GM23338 (cell line): ENCODE results near the gene SEZ6L. TPM values are rescaled to one million over a fixed set of nuclear protein-coding genes. Genes with fewer than 3 reads are reported as not detected.

ENCODE experiments used
- ATAC-seq: fragments of 200-7000 bp; cut with Tn5 transposase; 3 replicates; pipeline ENCODE4 v1.9.1; 2020
- DNase-seq: peaks from one replicate; pipeline ENCODE4 v3.0.0-alpha.2; 2015; ENCODE audit warnings: low spot score
- H2AFZ ChIP-seq: fragments of 200-600 bp; sonication (generic); 2 replicates; pipeline ENCODE4 v1.8.0; 2016; ENCODE audit warnings: antibody characterized with exemption, mild to moderate bottlenecking, moderate library complexity
- H3F3A ChIP-seq: fragments of 200-600 bp; sonication (generic); replicated peaks from 2 replicates; pipeline ENCODE4 v1.8.0; 2017; ENCODE audit warnings: antibody characterized with exemption, mixed run types, low read depth
- H3K27ac ChIP-seq: fragments of 200-600 bp; sonication (generic); 2 replicates; pipeline ENCODE4 v1.6.1; 2016; ENCODE audit warnings: low read depth
- H3K27me3 ChIP-seq: fragments of 200-600 bp; sonication (generic); 2 replicates; pipeline ENCODE4 v1.8.0; 2016; ENCODE audit warnings: mild to moderate bottlenecking, mixed run types, moderate library complexity; ENCODE audit not compliant: insufficient read depth
- H3K36me3 ChIP-seq: fragments of 200-600 bp; sonication (generic); 2 replicates; pipeline ENCODE4 v1.8.0; 2016; ENCODE audit warnings: mild to moderate bottlenecking; ENCODE audit not compliant: insufficient read depth
- H3K4me1 ChIP-seq: fragments of 200-600 bp; sonication (generic); 2 replicates; pipeline ENCODE4 v1.8.0; 2016; ENCODE audit warnings: mild to moderate bottlenecking, moderate library complexity; ENCODE audit not compliant: insufficient read depth
- H3K4me2 ChIP-seq: fragments of 200-600 bp; sonication (generic); 2 replicates; pipeline ENCODE4 v1.7.1; 2017; ENCODE audit warnings: mixed run types
- H3K4me3 ChIP-seq: fragments of 200-600 bp; sonication (generic); 2 replicates; pipeline ENCODE4 v1.6.1; 2016; ENCODE audit warnings: mixed run types
- H3K79me2 ChIP-seq: fragments of 200-600 bp; sonication (generic); replicated peaks from 2 replicates; pipeline ENCODE4 v1.8.0; 2017; ENCODE audit warnings: mild to moderate bottlenecking; ENCODE audit not compliant: insufficient read depth
- H3K9me2 ChIP-seq: fragments of 200-600 bp; sonication (generic); 2 replicates; pipeline ENCODE4 v1.8.0; 2017; ENCODE audit not compliant: insufficient read depth
- H4K20me1 ChIP-seq: fragments of 200-600 bp; sonication (generic); replicated peaks from 2 replicates; pipeline ENCODE4 v1.8.0; 2017; ENCODE audit warnings: mild to moderate bottlenecking; ENCODE audit not compliant: insufficient read depth
- H3K27ac Mint-ChIP-seq: 2 replicates; pipeline ENCODE4 v1.8.0; 2020; ENCODE audit warnings: inconsistent platforms, mild to moderate bottlenecking, moderate library complexity, mixed read lengths
- H3K27me3 Mint-ChIP-seq: 3 replicates; pipeline ENCODE4 v1.8.0; 2022; ENCODE audit warnings: low read depth, mild to moderate bottlenecking, moderate library complexity, mixed read lengths, inconsistent platforms; ENCODE audit not compliant: insufficient read depth, poor library complexity
- H3K36me3 Mint-ChIP-seq: 3 replicates; pipeline ENCODE4 v1.8.0; 2021; ENCODE audit warnings: low read depth, mild to moderate bottlenecking, inconsistent platforms, moderate library complexity, mixed read lengths
- H3K4me1 Mint-ChIP-seq: 3 replicates; pipeline ENCODE4 v1.8.0; 2020; ENCODE audit warnings: mild to moderate bottlenecking, inconsistent platforms, mixed read lengths
- H3K4me3 Mint-ChIP-seq: 3 replicates; pipeline ENCODE4 v1.8.0; 2021; ENCODE audit warnings: moderate library complexity, mild to moderate bottlenecking, inconsistent platforms, mixed read lengths
- H3K9me3 Mint-ChIP-seq: 3 replicates; pipeline ENCODE4 v1.8.0; 2020; ENCODE audit warnings: moderate library complexity, mild to moderate bottlenecking, inconsistent platforms, mixed read lengths
- CREB1 ChIP-seq: fragments of 250-450 bp; sonication (Bioruptor Pico); IDR thresholded peaks from 2 replicates; pipeline ENCODE4 v1.5.0; 2020; ENCODE audit warnings: low read depth, mild to moderate bottlenecking, moderate library complexity
- EZH2 ChIP-seq: fragments of 200-600 bp; sonication (generic); IDR thresholded peaks from one replicate; pipeline ENCODE4 v1.8.0; 2017; ENCODE audit warnings: antibody characterized with exemption, mild to moderate bottlenecking, low read depth; ENCODE audit not compliant: unreplicated experiment
- EZH2phosphoT487 ChIP-seq: fragments of 200-600 bp; sonication (generic); IDR thresholded peaks from one replicate; pipeline ENCODE4 v1.8.1; 2018; ENCODE audit warnings: antibody characterized with exemption; ENCODE audit not compliant: unreplicated experiment
- JUNB ChIP-seq: IDR thresholded peaks from one replicate; pipeline ENCODE4 v1.6.1; 2016; ENCODE audit warnings: antibody characterized with exemption; ENCODE audit not compliant: unreplicated experiment
- NANOG ChIP-seq: IDR thresholded peaks from 2 replicates; pipeline ENCODE4 v1.6.1; 2016; ENCODE audit warnings: antibody characterized with exemption, borderline replicate concordance
- POLR2AphosphoS5 ChIP-seq: IDR thresholded peaks from 2 replicates; pipeline ENCODE4 v1.6.1; 2016; ENCODE audit warnings: antibody characterized with exemption, low read depth
- STAT1 ChIP-seq: IDR thresholded peaks from one replicate; pipeline ENCODE4 v1.6.1; 2016; ENCODE audit warnings: antibody characterized with exemption; ENCODE audit not compliant: unreplicated experiment
- ZNF114 ChIP-seq: fragments of 250-450 bp; sonication (Bioruptor Pico); IDR thresholded peaks from 2 replicates; pipeline ENCODE4 v1.5.0; 2020; ENCODE audit warnings: mild to moderate bottlenecking, moderate library complexity
- ZNF331 ChIP-seq: fragments of 250-450 bp; sonication (Bioruptor Pico); IDR thresholded peaks from 2 replicates; pipeline ENCODE4 v1.5.0; 2020; ENCODE audit warnings: low read depth, mild to moderate bottlenecking, moderate library complexity
- polyA plus RNA-seq: library from polyadenylated mRNA; unstranded; fragments of >200 nt; fragmentation: Nextera tagmentation; extraction: Ambion mirVana; gene quantifications from 2 replicates; pipeline ENCODE4 v1.2.1, GENCODE V29; 2016
- total RNA-seq: library from RNA; depleted of rRNA; stranded (reverse); fragments of >200 nt; shearing (Covaris generic); gene quantifications from 2 replicates; pipeline ENCODE4 v1.2.3, GENCODE V29; 2014
- TF ChIP-seq, protein P1 (sequence below): IDR thresholded peaks from 2 replicates; pipeline ENCODE4 v1.6.1; 2016; ENCODE audit warnings: antibody characterized with exemption
- TF ChIP-seq, protein P2 (sequence below), 2 experiments: fragments of 200-600 bp in 1 of 2; sonication (generic) in 1 of 2; conservative IDR thresholded peaks; 2 replicates each; pipeline versions ENCODE4 v1.5.1 to v1.6.1; 2016 to 2017; ENCODE audit warnings: antibody characterized with exemption in 2 of 2, low read depth in 2 of 2, mild to moderate bottlenecking in 2 of 2, moderate library complexity in 1 of 2
- TF ChIP-seq, protein P3 (sequence below): IDR thresholded peaks from one replicate; pipeline ENCODE4 v1.6.1; 2018; ENCODE audit warnings: antibody characterized with exemption; ENCODE audit not compliant: unreplicated experiment
- TF ChIP-seq, protein P4 (sequence below): fragments of 250-450 bp; sonication (Bioruptor Pico); IDR thresholded peaks from 2 replicates; pipeline ENCODE4 v1.5.0; 2020; ENCODE audit warnings: mild to moderate bottlenecking, moderate library complexity

Gene SEZ6L
- total and polyA plus RNA-seq, 2 experiments from 2014 or later = 0.13 to 0.24 TPM

DNA sequence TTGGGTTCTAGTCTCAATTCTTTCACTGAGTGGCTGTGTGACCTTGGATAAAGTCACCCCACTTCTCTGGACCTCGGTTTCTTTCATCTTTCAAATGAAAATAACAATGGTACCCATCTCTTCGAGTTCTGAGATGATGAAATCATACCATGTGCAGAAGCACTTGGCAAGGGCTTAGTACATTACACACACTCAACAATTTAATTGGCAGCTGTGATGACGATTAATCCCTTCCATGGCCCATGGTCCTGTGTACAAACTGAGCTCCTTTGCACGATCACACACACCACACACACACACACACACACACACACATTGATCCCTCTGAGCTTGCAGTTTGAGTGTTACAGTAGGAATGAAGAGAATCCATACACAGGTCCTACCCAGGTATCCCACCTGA, 156.4 kb downstream of the SEZ6L start:
- no peaks in the 10 kb centered on the region for H3K36me3 ChIP-seq
- H3F3A ChIP-seq = no peaks in the 10 kb centered on the region
- ATAC-seq (no peak), DNase-seq (no peak)
- Mint-ChIP-seq H3K4me3 (no peak overlapping the region), H3K4me1 (no peaks in the 10 kb centered on the region), H3K27ac (no peak overlapping the region), H3K9me3 (no peaks in the 10 kb centered on the region), H3K36me3 (no peaks in the 10 kb centered on the region), H3K27me3 (peaks cover 2% of the 10 kb centered on the region)
- no peaks in the 10 kb centered on the region for H3K4me1 ChIP-seq
- no peaks in the 10 kb centered on the region for H3K9me2 ChIP-seq
- H3K79me2 ChIP-seq = no peaks in the 10 kb centered on the region
- H3K4me2 ChIP-seq = no peak overlapping the region
- H3K4me3 ChIP-seq = no peak overlapping the region
- TF ChIP-seq EZH2phosphoT487 = no peak
- TF ChIP-seq ZNF114 = no peak
- no peak for TF ChIP-seq POLR2AphosphoS5
- no peak for TF ChIP-seq ZNF331 (CRISPR knock-in tag)
- TF ChIP-seq STAT1 = no peak
- no peak for TF ChIP-seq JUNB
- TF ChIP-seq, protein P1, sequence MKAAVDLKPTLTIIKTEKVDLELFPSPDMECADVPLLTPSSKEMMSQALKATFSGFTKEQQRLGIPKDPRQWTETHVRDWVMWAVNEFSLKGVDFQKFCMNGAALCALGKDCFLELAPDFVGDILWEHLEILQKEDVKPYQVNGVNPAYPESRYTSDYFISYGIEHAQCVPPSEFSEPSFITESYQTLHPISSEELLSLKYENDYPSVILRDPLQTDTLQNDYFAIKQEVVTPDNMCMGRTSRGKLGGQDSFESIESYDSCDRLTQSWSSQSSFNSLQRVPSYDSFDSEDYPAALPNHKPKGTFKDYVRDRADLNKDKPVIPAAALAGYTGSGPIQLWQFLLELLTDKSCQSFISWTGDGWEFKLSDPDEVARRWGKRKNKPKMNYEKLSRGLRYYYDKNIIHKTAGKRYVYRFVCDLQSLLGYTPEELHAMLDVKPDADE = no peak
- TF ChIP-seq, protein P2, sequence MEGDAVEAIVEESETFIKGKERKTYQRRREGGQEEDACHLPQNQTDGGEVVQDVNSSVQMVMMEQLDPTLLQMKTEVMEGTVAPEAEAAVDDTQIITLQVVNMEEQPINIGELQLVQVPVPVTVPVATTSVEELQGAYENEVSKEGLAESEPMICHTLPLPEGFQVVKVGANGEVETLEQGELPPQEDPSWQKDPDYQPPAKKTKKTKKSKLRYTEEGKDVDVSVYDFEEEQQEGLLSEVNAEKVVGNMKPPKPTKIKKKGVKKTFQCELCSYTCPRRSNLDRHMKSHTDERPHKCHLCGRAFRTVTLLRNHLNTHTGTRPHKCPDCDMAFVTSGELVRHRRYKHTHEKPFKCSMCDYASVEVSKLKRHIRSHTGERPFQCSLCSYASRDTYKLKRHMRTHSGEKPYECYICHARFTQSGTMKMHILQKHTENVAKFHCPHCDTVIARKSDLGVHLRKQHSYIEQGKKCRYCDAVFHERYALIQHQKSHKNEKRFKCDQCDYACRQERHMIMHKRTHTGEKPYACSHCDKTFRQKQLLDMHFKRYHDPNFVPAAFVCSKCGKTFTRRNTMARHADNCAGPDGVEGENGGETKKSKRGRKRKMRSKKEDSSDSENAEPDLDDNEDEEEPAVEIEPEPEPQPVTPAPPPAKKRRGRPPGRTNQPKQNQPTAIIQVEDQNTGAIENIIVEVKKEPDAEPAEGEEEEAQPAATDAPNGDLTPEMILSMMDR (conservative IDR thresholded peaks at IDR 0.05; ENCODE audit: low read depth in 2 of 2) = no peak
- TF ChIP-seq, protein P3, sequence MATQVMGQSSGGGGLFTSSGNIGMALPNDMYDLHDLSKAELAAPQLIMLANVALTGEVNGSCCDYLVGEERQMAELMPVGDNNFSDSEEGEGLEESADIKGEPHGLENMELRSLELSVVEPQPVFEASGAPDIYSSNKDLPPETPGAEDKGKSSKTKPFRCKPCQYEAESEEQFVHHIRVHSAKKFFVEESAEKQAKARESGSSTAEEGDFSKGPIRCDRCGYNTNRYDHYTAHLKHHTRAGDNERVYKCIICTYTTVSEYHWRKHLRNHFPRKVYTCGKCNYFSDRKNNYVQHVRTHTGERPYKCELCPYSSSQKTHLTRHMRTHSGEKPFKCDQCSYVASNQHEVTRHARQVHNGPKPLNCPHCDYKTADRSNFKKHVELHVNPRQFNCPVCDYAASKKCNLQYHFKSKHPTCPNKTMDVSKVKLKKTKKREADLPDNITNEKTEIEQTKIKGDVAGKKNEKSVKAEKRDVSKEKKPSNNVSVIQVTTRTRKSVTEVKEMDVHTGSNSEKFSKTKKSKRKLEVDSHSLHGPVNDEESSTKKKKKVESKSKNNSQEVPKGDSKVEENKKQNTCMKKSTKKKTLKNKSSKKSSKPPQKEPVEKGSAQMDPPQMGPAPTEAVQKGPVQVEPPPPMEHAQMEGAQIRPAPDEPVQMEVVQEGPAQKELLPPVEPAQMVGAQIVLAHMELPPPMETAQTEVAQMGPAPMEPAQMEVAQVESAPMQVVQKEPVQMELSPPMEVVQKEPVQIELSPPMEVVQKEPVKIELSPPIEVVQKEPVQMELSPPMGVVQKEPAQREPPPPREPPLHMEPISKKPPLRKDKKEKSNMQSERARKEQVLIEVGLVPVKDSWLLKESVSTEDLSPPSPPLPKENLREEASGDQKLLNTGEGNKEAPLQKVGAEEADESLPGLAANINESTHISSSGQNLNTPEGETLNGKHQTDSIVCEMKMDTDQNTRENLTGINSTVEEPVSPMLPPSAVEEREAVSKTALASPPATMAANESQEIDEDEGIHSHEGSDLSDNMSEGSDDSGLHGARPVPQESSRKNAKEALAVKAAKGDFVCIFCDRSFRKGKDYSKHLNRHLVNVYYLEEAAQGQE = no peak
- TF ChIP-seq CREB1 (CRISPR knock-in tag) = no peak
- TF ChIP-seq, protein P4, sequence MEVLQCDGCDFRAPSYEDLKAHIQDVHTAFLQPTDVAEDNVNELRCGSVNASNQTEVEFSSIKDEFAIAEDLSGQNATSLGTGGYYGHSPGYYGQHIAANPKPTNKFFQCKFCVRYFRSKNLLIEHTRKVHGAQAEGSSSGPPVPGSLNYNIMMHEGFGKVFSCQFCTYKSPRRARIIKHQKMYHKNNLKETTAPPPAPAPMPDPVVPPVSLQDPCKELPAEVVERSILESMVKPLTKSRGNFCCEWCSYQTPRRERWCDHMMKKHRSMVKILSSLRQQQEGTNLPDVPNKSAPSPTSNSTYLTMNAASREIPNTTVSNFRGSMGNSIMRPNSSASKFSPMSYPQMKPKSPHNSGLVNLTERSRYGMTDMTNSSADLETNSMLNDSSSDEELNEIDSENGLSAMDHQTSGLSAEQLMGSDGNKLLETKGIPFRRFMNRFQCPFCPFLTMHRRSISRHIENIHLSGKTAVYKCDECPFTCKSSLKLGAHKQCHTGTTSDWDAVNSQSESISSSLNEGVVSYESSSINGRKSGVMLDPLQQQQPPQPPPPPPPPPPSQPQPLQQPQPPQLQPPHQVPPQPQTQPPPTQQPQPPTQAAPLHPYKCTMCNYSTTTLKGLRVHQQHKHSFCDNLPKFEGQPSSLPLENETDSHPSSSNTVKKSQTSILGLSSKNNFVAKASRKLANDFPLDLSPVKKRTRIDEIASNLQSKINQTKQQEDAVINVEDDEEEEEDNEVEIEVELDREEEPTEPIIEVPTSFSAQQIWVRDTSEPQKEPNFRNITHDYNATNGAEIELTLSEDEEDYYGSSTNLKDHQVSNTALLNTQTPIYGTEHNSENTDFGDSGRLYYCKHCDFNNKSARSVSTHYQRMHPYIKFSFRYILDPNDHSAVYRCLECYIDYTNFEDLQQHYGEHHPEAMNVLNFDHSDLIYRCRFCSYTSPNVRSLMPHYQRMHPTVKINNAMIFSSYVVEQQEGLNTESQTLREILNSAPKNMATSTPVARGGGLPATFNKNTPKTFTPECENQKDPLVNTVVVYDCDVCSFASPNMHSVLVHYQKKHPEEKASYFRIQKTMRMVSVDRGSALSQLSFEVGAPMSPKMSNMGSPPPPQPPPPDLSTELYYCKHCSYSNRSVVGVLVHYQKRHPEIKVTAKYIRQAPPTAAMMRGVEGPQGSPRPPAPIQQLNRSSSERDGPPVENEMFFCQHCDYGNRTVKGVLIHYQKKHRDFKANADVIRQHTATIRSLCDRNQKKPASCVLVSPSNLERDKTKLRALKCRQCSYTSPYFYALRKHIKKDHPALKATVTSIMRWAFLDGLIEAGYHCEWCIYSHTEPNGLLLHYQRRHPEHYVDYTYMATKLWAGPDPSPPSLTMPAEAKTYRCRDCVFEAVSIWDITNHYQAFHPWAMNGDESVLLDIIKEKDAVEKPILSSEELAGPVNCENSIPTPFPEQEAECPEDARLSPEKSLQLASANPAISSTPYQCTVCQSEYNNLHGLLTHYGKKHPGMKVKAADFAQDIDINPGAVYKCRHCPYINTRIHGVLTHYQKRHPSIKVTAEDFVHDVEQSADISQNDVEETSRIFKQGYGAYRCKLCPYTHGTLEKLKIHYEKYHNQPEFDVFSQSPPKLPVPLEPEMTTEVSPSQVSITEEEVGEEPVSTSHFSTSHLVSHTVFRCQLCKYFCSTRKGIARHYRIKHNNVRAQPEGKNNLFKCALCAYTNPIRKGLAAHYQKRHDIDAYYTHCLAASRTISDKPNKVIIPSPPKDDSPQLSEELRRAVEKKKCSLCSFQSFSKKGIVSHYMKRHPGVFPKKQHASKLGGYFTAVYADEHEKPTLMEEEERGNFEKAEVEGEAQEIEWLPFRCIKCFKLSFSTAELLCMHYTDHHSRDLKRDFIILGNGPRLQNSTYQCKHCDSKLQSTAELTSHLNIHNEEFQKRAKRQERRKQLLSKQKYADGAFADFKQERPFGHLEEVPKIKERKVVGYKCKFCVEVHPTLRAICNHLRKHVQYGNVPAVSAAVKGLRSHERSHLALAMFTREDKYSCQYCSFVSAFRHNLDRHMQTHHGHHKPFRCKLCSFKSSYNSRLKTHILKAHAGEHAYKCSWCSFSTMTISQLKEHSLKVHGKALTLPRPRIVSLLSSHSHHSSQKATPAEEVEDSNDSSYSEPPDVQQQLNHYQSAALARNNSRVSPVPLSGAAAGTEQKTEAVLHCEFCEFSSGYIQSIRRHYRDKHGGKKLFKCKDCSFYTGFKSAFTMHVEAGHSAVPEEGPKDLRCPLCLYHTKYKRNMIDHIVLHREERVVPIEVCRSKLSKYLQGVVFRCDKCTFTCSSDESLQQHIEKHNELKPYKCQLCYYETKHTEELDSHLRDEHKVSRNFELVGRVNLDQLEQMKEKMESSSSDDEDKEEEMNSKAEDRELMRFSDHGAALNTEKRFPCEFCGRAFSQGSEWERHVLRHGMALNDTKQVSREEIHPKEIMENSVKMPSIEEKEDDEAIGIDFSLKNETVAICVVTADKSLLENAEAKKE = no peak
- no peak for TF ChIP-seq EZH2
- TF ChIP-seq NANOG = no peak
- H3K27ac ChIP-seq = no peak overlapping the region
- no peaks in the 10 kb centered on the region for H3K27me3 ChIP-seq
- no peak overlapping the region for H2AFZ ChIP-seq
- no peaks in the 10 kb centered on the region; the same call in 1 of the 2 replicates for H4K20me1 ChIP-seq
